NCI-H2196 (cell line): Measurements from ENCODE around the gene TYRP1.

Source experiments
- DNase-seq: peaks from one replicate; lab custom pipeline; 2025; ENCODE audit not compliant: unreplicated experiment; lab: John Stamatoyannopoulos, UW

TYRP1 gene

DNA sequence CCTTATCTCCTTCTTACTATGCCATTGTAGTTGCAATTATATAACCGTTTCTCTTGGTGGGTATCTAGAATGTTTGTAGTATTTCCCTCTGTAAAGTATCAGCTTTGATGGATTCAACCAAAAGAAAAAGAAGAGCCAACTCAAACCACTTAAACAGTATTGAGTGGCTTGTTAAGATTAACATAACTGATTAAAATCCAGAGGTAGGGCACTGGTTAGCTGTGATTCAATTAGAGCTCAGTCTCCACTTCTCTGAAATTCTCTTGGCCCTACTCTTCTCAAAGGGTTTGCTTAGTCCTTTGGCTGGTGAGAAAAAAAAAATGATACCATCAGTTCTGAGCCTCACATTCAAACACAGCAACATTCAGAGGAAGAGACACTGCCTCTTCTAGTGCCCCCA, 37.0 kb downstream of the TYRP1 start:
- DNase-seq: no peak

GRCh38 chr9:12730927-12731326, 37.7 kb downstream of the TYRP1 start:
- no peak for DNase-seq

- no peak for DNase-seq
Measured at GRCh38 chr9:12732971-12733370, 39.8 kb downstream of the TYRP1 start.

DNA sequence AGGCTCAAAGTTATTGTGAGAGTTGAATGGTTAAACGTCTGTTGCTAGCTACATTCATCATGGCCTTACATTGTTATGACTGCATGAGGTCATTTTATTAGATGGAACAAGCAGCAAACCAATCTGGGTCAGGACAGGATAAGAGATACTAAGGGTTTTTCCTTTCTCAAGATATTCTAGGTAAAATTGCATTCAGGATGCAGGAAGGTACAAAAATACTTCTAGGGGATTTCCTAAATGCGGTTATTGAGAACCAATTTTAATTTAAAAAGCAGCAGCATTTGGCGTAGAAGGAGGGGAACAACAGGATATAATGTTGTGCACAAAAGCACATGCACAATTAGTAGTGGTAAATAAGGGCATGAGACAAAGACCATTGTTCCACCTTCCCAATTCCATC, 42.5 kb downstream of the TYRP1 start:
- no peak for DNase-seq

- DNase-seq: no peak
Measured at GRCh38 chr9:12737871-12738270, 44.7 kb downstream of the TYRP1 start.

- DNase-seq: no peak
Measured at GRCh38 chr9:12739014-12739652, 45.9 kb downstream of the TYRP1 start.

DNA sequence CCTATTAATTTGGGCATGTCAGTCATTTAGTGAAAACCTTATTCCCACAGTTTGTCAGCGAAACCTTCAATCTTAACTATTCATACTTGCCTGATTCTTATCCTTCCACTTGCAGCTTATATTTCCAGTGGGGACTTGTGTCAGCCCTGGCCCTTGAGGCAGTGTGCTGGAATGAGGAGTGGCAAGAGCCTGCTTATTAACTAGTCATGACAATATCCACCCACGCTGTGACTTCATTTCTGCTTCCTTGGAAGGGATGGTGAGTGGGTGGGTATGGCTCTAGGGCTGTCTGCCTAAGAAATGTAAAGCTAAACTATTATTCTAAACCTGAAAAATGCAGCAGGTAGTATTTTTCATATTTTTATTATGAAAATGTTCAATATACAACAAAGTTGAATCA, 47.7 kb downstream of the TYRP1 start:
- no peak for DNase-seq

DNA sequence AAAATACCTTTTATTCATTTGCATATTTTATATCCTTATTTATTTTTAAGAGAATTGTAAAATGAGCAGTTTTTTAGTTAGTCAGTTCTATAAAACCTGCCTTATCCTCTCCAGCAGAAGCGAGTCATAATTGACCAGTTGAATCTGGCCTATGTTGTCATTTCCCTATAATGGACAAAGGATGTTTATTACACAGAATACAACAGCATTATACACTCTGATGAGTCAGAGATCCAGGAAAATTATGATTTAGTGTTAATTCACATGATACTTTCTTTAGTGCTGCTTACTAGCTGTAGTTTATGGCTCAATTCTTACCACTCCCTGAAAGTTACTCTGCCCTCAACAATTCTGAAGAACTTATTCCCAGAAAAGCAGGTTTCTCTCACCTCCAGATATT, 54.8 kb downstream of the TYRP1 start:
- no peak for DNase-seq

DNA sequence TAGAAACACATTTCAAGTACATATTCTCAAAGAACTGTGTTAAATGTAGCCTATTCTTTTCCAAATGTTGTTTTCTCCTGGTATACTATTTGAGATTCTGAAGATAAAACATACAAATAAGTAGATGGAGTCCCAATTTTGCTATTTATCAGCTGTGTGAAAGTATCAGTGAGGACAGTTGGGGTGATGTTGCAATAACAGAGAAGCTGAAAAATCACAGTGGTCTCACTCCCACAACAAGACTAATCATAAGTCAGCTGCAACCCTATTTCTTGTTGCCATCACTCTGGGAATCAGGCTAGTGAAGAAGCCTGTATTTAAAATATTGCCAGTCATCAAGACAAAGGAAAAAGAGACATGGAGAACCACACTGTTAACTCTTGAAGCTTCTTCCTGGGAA, 55.8 kb downstream of the TYRP1 start:
- no peak for DNase-seq

DNA sequence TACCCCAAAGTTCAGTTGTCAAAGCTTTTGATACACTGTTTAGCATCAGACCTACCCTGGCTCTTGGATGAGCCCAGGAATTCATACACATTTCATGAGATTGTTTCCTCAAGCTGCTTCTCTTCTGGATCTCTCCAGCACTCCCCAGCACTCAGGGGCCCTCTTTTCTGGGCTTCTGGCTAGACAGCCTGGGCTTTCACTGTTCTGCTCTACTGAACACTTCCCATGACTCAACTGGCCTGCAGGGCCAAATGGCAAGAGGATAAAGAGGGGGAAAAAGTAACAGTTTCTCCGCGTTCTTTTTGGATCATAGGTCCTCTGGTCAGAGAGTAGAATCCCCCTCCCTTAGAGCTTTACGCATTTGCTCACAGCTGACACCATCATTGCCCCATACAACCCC, 60.7 kb downstream of the TYRP1 start:
- no peak for DNase-seq

GRCh38 chr9:12759761-12760160, 66.6 kb downstream of the TYRP1 start:
- peak; percentile 87 for DNase-seq
